GM12872 (cell line): Measurements from ENCODE around the gene DHRS1.

ENCODE experiments used
- CTCF ChIP-seq: IDR thresholded peaks from 3 replicates; pipeline ENCODE4 v1.5.1; 2011; ENCODE audit warnings: low read depth, mild to moderate bottlenecking, low read length, moderate library complexity; ENCODE audit not compliant: insufficient read depth

The DHRS1 gene

GRCh38 chr14:24269910-24270536 lies 29.6 kb downstream of the DHRS1 start:
- no peak for TF ChIP-seq CTCF

DNA sequence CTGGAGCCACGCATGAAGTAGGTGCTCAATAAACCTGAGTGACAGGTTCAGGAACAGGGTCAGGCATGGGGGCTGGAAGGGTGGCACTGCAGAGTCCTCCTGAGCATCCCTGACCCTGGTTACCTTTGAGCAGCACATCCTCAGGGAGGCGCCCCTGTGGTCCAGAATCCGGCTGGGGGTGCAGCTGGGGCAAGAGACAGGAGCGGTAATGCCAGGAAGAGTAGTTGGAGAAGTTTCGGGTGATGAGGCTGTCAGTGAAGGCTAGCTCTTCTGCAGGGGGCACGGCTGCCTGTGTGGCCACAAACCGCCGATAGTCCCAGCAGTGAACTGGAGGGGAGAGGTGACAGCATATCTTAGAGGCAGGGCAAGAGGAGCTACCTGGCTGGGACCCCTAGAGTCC lies 30.2 kb downstream of the DHRS1 start:
- no peak for TF ChIP-seq CTCF

GRCh38 chr14:24268225-24268624 lies 31.4 kb downstream of the DHRS1 start:
- no peak for TF ChIP-seq CTCF

DNA sequence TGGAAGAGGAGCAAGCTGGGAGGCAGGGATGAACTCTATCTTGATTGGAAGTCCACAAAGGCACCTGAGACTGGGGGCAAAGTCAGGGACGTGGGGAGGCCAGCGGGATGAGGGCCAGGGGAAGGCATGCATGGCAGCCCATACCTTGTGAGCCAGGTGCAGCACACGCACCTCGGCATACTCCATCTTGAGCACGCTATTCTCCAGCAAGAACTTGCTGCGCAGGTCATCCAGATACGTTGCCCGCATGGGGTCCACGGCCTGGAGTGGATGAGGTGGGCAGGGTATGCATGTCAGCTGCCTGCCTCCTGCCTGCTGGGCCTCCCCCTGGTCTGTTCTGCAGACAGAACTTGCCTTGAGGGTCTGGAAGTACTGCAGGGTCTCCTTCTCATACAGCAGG lies 32.1 kb downstream of the DHRS1 start:
- TF ChIP-seq CTCF: no peak

DNA sequence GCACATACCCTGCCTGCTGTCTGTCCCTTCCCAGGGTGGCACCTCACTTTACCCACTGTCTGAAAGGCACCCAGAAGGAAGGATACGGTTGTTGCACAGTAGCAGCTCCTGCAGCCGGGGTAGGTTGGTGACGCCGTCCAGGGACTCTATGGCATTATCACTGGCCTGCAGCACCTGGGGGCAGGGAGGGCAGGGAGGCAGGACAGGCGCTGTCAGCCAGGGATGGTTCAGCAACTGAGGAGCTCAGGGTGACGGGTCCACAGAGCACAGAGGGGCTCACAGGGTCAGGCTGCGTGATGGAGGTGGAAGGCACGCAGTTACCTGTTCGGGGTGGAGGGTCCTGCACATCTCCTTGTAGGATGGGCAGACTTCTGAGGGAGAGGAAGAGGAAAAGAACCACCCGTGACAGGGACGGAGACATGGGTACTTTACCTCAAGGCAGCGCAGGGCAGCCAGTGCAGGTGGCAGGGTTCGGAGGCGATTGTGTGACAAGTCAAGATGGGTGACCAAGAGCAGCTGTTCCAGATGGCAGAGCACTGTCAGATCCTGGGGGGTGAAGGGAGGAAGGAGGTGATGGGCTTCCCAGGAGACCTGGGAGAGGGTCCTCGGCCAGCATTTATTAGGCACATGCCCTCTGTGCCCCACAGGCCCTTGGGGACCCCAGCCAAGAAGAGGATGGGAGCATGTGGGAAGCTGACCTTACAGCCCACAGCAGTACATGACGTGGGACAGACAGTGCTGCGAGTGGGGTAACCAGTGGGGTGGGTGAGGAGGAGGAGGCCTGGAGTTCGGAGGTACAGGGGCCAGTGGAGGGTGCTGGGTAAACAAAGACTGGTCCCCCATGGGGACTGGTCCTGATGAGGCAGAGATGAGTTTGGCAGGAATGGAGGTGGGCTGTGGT lies 33.0 kb downstream of the DHRS1 start:
- TF ChIP-seq CTCF: no peak

DNA sequence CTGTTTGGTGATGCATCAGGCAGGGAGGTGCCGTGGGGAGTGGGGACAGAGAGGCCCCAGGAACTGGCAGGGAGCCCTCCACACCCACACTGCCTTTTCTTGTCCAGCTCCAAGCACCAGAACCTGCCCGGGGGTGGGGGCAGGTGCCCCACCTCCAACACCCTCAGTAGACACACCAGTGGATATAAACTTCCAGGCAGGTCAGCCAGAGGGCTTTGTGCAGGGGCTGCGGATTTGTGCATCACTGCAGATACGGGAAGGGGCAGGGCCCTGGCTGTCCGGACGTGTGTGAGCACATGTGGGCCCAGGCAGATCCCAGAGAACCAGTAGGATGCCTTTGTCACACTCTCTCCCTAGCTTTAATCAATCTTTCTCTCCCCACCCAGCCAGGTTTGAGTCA lies 35.3 kb downstream of the DHRS1 start:
- no peak for TF ChIP-seq CTCF

DNA sequence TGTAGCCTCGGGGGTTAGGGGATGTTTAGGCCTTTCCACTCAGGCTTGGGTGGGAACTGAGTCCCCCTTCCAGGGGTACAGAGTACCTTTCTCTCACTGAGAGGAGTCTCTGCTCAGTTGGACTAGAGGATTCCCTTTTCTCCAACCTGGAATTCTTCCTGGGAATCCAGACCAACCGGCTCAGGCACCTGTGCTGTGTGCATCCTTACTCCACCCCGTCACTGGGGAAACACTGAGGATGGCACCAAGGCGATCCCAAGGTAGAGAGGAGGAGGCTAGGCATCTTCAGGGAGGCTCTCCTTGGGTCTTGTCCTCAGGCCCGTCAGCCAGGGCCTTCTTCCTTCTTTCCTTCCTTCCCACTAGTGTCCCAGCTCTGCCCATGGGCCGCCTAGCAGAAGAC lies 35.7 kb downstream of the DHRS1 start:
- TF ChIP-seq CTCF: no peak
